ENCODE measurements around the gene ANKRD13D. TPM values are rescaled to one million over a fixed set of nuclear protein-coding genes. Genes with fewer than 3 reads are reported as not detected.

Gene ANKRD13D
- total and polyA plus RNA-seq, 9 donors, result 5.6 to 60.9 (median 41.3) TPM

GRCh38 chr11:67345920-67346819, 57.1 kb downstream of the ANKRD13D start:
- Histone ChIP-seq H3K27me3 (no peaks in the 10 kb centered on the region), H3K9me3 (no peaks in the 10 kb centered on the region), H3K36me3 (no peaks in the 10 kb centered on the region), H3K4me1 (ENCODE audit: insufficient read depth) (peaks cover 3% of the 10 kb centered on the region), H3K27ac (no peak overlapping the region), H3K4me3 (no peak overlapping the region)
- WGBS, 3 donors, result 66 to 70% (median 67%) methylated on average over 7 of the region's 7 CpGs
- no peak for DNase-seq
- TF ChIP-seq EP300 (IDR thresholded peaks at IDR 0.05) (no peak), POLR2A (IDR thresholded peaks at IDR 0.05) (no peak), CTCF (IDR thresholded peaks at IDR 0.05) (no peak)
- intact Hi-C loops (cut with DNase I), result loop anchor here in 2 of 4 donors (5.0 kb wide), 1 partner anchor 36 kb away; no protein-coding TSS in a partner anchor

- WGBS, 3 donors, result 79 to 85% (median 83%) methylated on average over 11 of the region's 11 CpGs
- Histone ChIP-seq H3K27me3 (no peaks in the 10 kb centered on the region), H3K4me3 (no peak overlapping the region), H3K36me3 (no peaks in the 10 kb centered on the region), H3K27ac (no peak overlapping the region), H3K9me3 (no peaks in the 10 kb centered on the region), H3K4me1 (ENCODE audit: insufficient read depth) (peaks cover 9% of the 10 kb centered on the region)
- no peak for DNase-seq
- TF ChIP-seq EP300 (IDR thresholded peaks at IDR 0.05) (no peak), CTCF (IDR thresholded peaks at IDR 0.05) (no peak), POLR2A (IDR thresholded peaks at IDR 0.05) (no peak)
- intact Hi-C loops (cut with DNase I), result loop anchor here in 2 of 4 donors (5.0 kb wide), 1 partner anchor 34 kb away; no protein-coding TSS in a partner anchor
Observed at GRCh38 chr11:67347964-67348749, 59.1 kb downstream of the ANKRD13D start.

GRCh38 chr11:67349036-67349435, 59.9 kb downstream of the ANKRD13D start:
- H3K4me3 ChIP-seq, result no peak overlapping the region
- H3K9me3 ChIP-seq, result no peaks in the 10 kb centered on the region
- H3K36me3 ChIP-seq, result no peaks in the 10 kb centered on the region
- no peak overlapping the region for H3K27ac ChIP-seq
- peaks cover 9% of the 10 kb centered on the region for H3K4me1 ChIP-seq (ENCODE audit: insufficient read depth)
- no peak for DNase-seq
- no peaks in the 10 kb centered on the region for H3K27me3 ChIP-seq
- 40 to 52% (median 50%) methylated on average over 5 of the region's 5 CpGs for WGBS, 3 donors
- intact Hi-C loops (cut with DNase I), result loop anchor here in 2 of 4 donors (5.0 kb wide), 1 partner anchor 33 kb away; no protein-coding TSS in a partner anchor
- TF ChIP-seq CTCF (IDR thresholded peaks at IDR 0.05) (no peak), EP300 (IDR thresholded peaks at IDR 0.05) (no peak), POLR2A (IDR thresholded peaks at IDR 0.05) (no peak)

- H3K27ac ChIP-seq, result no peak overlapping the region
- H3K27me3 ChIP-seq, result no peaks in the 10 kb centered on the region
- no peak for DNase-seq
- H3K4me1 ChIP-seq (ENCODE audit: insufficient read depth), result peaks cover 11% of the 10 kb centered on the region
- 36 to 43% (median 41%) methylated on average over 2 of the region's 2 CpGs for WGBS, 3 donors
- H3K9me3 ChIP-seq, result no peaks in the 10 kb centered on the region
- intact Hi-C loops (cut with DNase I), result loop anchor here in 2 of 4 donors (5.0 kb wide), 1 partner anchor 33 kb away; no protein-coding TSS in a partner anchor
- no peak for TF ChIP-seq EP300 (IDR thresholded peaks at IDR 0.05)
- TF ChIP-seq CTCF (IDR thresholded peaks at IDR 0.05), result no peak
- no peak for TF ChIP-seq POLR2A (IDR thresholded peaks at IDR 0.05)
- H3K36me3 ChIP-seq, result no peaks in the 10 kb centered on the region
- no peak overlapping the region for H3K4me3 ChIP-seq
Observed at GRCh38 chr11:67349457-67349856, 60.4 kb downstream of the ANKRD13D start.
